Effector CD8-positive, alpha-beta T cell (primary cell): ENCODE data around the gene RASAL2.
"Not testable (repeated sequence)": the region's sequence is repeated elsewhere in the genome, so short reads cannot be mapped to it uniquely, and the experiment has no call there.

Experiments used
- DNase-seq: peaks from one replicate; lab custom pipeline; 2025; lab: John Stamatoyannopoulos, UW

The RASAL2 gene

DNA sequence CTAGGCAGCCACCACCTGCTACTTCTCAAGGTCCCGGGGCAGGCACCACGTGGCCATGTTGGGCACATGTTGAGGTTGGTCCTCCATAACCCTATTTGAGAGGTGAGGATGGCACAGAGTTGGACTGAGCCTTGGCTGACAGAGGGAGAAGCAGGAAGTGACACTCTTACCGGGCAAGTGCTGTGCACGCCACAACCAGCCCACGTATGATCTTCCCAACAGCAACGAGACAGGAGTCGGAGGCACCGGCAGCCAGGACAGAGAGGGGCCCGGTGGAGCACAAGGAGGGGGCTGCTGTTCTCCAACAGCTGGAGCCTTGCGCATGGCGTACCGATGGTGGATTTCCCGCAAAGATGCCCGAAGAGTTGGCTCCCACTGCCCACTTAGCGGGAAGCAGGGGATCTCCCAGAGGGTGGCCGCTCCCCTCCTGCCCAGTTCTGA lies 399.4 kb downstream of the RASAL2 start:
- no peak for DNase-seq

DNA sequence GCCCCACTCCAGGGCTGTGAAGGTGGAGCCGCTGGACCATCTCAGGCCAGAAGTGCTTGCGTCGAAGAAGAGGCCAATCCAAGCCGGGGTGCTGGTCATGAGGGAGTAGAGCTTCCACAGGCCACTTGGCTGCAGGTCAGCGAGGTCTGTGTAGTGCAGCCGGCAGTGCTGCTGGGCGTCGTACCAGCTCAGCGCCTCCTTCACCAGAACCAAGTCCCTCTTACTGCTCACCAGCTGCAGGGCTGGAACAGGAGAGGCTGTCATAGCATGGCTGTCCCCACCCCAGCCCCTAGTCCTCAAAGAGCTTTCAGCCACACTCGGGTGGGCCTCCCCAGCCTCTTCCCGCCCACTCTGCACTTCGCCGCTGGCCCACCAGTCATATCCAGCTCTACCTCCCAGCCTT lies 400.7 kb downstream of the RASAL2 start:
- no peak for DNase-seq

DNA sequence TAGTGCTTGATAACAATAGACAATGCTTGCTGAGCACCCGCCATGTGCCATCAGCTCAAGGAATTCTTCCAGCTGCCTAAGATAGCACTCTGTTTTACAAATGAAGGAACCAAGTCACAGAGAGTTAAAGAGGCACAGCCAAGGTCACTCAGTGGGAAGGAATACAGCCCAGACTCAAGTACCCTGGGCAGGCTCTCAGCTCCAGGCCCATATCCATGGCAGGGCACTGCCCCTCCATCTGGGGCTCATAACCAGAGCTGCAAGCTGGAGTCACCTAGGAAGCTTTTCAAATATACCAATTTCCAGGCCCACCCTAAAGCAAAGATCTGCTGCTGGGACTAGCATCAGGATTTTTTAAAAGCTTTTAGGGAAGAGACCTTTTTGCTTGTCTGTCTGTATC lies 401.3 kb downstream of the RASAL2 start:
- DNase-seq, result no peak

GRCh38 chr1:178495741-178496409 lies 402.0 kb downstream of the RASAL2 start:
- no peak for DNase-seq

DNA sequence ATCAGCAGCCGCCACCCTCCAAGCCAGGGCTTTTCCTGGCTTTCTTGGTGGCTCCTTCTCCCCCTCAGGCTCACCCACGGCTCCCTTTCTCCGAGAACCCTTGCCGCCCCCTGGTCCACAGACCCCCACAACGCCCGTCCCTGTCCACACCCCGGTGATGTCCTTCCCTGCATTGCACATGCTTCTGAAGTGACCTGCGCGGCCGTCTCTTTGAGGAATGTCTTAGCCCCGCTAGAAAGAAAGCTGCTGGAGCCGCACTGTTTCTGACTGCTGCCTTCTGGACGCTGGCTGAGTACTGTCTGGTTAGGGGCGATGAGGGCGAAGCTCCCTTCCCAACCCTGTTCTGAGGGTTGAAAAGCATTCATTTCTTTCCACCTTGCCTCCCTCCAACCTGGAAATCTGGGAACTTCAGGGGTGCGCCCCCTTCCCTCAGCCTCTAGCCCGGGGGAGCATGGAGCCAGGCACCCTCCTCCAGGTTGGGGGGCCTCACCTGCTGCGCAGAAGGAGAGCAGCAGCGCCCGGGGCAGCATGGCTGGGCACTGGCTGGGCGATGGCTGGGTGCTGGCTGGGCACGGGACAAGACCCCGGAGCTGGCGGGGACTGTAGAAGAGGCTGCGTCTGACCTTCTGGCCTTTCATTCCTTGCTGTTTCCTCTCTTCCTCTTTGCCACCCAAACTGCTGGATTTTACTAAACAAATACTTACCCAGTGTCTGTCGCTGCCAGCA lies 402.7 kb downstream of the RASAL2 start, which contains the start of gene CLEC20A:
CLEC20A (minus strand) TSS at position 555 of the 726 bp plus-strand sequence; CDS start at position 530, 25 bp downstream.
- DNase-seq, result no peak

DNA sequence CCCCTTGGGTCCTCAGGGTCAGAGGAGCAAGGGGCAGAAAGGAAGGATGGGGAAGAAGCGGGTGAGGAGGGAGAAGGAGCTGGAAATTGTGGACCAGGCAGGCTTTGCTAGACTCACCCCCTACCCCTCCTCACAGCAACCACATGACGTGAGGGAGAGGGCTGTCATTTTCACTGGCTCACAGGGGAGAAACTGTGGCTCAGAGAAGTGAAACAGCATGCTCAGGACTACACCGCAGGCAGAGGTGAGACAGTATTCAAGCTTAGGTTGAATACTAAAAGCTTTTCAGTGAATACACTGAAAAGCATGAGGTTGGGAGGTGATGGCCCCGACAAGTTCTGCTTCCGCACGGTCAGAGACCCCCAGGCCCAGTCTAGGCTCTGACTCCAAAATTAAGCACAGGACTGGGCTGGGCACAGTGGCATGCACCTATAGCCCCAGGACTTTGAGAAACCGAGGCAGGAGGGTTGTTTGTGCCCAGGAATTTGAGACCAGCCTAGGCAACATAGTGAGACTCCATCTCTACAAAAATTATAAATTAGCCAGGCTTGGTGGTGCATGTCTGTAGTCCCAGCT lies 404.1 kb downstream of the RASAL2 start:
- DNase-seq, result no peak

GRCh38 chr1:178498896-178499675 lies 405.2 kb downstream of the RASAL2 start:
- no peak for DNase-seq

DNA sequence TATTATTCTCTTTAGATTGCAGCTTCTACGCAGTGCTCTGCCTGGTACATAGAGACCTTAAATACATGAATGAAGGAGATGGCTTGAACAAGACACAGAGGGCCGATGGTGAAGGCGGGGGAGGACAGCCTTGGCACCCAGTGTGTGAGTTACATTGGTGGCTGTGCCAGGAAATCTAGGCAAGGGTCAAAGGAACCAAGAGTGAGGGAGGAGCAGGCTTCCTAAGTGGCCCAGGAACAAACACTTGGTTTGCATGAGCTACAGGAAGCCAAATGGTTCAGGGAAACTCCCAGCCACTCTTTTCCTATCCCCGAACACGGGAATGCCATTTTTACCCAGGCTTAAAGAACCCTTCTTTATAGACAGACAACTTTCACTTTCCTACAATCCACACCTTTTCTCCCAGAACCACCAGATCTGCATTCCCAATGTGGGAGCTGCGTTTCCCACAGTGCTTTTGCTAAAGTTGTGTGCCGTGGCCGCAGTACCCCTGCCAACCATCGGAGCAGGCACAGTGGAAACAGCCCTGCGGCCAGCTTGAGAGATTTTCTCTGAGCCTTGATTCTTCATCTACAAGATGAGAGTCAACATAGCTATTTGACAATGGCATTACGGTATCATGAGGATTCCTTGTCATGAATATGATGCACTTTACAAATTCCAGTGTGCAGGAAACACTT lies 406.3 kb downstream of the RASAL2 start:
- no peak for DNase-seq

DNA sequence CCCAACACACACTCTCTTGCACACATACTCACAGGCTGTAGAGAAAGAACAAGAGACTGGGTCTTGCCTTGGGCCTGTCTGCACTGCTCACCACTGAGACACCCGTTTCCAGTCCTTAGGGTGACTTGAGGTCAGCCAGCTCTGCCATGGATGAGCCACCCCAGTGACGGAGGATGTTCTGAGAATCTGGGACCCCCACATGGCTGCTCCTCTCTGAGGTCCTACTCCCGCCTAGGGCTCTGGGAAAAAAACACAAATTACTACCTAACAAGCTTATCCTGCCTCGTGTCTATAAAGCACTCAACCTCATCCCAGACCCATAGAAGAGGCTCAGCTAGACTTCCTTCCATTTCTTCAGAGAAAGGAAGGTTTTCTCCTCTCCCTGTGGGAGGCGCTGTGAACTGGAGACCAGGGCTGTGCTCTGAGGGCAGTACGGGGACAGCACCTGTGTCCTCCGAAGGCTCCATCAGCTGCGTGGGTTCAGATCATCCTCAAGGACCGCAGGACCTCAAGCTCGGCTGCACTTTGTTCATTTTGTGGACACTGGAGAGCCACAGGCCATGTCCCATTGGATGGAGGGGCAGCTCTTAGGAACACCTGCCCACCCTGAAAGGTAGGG lies 407.1 kb downstream of the RASAL2 start:
- DNase-seq, result no peak

DNA sequence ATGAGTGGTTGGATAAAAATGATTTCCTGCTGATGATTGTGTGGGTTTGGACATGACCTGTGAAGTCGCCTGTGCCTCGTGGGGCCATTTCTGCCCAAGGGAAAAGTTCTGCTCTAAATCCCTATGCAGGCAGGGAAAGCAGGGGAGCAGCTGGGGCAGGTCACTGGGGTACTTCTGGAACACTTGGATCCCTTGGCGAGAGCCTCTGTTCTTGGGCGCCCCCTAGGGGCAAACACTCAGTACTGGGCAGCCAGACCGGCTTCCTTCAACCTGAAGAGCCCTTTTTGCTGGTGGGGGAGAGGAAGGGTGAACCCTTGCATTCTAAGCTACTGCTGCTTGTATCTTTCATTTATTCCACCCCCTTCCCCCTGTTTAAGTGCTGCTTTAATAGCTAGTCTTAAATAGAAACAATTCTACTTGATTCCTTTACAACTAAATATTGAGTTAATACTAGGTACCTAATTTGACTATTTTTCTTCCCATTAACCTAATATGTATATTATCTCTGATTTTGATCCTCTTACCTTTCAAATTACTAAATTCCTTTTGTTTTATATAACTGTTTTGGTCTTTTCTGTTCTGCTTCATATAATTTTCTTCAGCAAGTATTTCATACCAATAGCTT lies 407.9 kb downstream of the RASAL2 start:
- DNase-seq, result no peak

- DNase-seq, result no peak
These were observed 408.4 kb downstream of the RASAL2 start for GRCh38 chr1:178502330-178502714.

- DNase-seq, result no peak
These were observed 409.0 kb downstream of the RASAL2 start for GRCh38 chr1:178502856-178503255.

DNA sequence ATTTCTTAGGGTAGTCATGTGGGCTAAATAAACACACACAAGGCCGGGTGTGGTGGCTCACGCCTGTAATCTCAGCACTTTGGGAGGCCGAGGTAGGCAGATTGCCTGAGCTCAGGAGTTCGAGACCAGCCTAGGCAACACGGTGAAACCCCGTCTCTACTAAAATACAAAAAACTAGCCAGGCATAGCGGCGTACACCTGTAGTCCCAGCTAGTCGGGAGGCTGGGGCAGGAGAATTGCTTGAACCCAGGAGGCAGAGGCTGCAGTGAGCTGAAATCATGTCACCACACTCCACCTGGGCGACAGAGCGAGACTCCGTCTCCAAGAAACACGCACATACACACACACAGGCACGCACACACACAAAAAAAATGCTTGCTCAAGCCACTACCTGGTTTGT lies 409.4 kb downstream of the RASAL2 start:
- not testable (repeated sequence) for DNase-seq

DNA sequence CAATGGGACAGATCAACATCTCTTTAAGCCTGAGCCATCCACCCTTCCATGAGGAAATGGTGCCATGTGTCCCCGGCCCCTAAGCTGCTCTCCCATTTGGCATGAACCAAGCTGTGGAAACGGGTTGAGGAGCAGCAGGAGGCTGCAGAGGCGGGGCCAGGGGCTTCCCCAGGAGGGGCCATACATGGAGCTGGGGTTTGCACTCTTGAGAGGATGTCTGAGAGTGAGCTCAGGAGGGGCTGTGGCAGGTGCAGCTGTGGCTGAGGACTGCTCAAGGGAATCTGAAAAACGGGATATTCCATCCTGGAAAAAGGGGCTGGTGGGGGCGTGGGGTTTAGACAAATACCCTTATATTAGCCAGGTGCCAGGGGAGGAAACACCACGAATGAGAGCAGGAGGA lies 409.9 kb downstream of the RASAL2 start:
- DNase-seq, result no peak

GRCh38 chr1:178504286-178504685 lies 410.4 kb downstream of the RASAL2 start:
- no peak for DNase-seq

DNA sequence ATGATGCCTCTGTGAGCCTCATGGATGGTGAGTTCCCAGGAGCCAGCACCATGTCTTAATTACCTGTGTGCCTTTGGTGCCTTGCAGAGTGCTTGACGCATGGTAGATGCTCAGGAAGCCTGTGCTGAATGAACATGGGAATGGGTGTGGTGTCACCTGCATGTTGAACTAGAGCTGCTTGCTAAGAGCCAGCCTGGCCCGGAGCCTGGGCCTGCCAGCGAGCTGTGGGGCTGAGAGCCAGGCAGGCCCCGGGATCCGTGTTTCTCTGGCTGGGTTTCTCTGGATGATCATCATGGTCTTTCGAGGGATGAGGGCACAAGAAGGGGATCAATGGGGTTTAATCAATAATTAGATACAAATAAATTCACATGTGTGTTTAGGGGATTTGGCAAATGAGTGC lies 412.3 kb downstream of the RASAL2 start:
- DNase-seq, result no peak

GRCh38 chr1:178506669-178507068 lies 412.8 kb downstream of the RASAL2 start:
- DNase-seq, result no peak

- DNase-seq, result no peak
These were observed 415.6 kb downstream of the RASAL2 start for GRCh38 chr1:178509414-178510007.

DNA sequence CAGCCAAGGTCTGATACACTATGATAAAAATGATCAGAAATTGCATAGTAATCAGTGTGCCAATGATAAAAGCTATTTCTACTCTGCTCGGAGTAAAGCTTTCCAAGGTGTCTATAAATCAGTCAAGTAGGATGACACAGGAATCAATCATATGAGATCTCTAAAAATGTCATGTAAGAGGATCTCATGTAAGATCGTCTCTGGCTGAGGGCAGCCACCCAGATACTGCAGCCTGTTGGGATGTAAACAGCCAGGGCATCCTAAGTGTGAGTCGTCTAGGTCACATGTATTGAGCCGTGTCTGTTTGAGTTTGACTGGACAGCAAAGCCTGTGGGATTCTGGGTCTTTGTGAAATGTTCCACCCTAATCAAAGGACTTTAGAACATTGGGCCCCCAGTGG lies 416.3 kb downstream of the RASAL2 start:
- DNase-seq, result no peak

GRCh38 chr1:178512566-178513277 lies 418.8 kb downstream of the RASAL2 start, which contains the start of gene TEX35:
TSS of gene TEX35 (plus strand) at chr1:178513109. CDS start at chr1:178513189, 80 bp downstream.
- DNase-seq, result no peak
